NB4 (cell line): Measurements from ENCODE around the gene HEXIM2.

Experiments used
- DNase-seq: peaks from one replicate; pipeline ENCODE4 v3.0.0; 2010; ENCODE audit warnings: low read depth
- H3K4me3 ChIP-seq: one replicate; pipeline ENCODE4 v1.5.1; 2011; ENCODE audit warnings: mild to moderate bottlenecking, low read depth, low read length, moderate library complexity
- MYC ChIP-seq: IDR thresholded peaks from 2 replicates; pipeline ENCODE4 v1.6.1; 2011; ENCODE audit warnings: low read depth, low read length
- POLR2A ChIP-seq: IDR thresholded peaks from 2 replicates; pipeline ENCODE4 v1.6.1; 2011; ENCODE audit warnings: mild to moderate bottlenecking; ENCODE audit not compliant: insufficient read length; ENCODE audit errors: extremely low read depth
- TF ChIP-seq, protein P1 (sequence below): IDR thresholded peaks from one replicate; pipeline ENCODE4 v1.5.1; 2012; ENCODE audit warnings: low read depth, low read length
- TF ChIP-seq, protein P2 (sequence below): IDR thresholded peaks from 2 replicates; pipeline ENCODE4 v1.6.1; 2011; ENCODE audit warnings: low read depth, low read length

Gene HEXIM2

DNA sequence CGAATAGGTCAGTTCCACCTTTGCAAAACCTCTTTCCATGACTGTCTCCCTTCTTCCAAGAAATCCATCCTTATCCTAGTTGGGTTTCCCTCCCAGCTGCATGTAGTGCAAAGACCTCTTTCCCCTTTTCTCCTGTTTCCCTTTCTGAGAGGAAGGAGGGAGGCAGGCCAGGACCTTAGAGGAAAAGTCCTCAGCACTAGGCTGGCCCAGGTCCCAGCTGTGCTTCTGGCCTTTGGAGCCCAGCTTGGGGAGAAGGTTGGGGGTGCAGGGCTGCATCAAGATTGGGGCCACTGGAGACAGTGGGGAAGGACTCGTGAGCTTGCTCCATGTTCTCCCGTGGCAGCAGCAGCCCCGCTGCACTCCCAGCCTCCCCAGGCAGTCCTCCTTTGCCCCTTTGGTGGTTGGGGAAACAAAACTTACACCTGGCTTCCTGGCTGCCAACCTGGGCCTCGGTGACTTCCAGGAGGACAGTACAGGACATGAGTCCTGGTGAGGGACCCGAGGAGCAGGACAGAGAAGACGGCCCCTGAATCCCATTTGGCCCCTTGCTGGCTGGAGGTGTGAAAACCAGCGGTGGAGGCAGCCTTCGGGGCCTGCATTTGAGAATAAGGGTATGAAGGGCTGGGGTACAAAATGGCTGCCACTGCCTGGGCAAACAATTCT, 481 bp downstream of the HEXIM2 start:
- H3K4me3 ChIP-seq = peak overlapping the region; percentile 51
- TF ChIP-seq, protein P1, sequence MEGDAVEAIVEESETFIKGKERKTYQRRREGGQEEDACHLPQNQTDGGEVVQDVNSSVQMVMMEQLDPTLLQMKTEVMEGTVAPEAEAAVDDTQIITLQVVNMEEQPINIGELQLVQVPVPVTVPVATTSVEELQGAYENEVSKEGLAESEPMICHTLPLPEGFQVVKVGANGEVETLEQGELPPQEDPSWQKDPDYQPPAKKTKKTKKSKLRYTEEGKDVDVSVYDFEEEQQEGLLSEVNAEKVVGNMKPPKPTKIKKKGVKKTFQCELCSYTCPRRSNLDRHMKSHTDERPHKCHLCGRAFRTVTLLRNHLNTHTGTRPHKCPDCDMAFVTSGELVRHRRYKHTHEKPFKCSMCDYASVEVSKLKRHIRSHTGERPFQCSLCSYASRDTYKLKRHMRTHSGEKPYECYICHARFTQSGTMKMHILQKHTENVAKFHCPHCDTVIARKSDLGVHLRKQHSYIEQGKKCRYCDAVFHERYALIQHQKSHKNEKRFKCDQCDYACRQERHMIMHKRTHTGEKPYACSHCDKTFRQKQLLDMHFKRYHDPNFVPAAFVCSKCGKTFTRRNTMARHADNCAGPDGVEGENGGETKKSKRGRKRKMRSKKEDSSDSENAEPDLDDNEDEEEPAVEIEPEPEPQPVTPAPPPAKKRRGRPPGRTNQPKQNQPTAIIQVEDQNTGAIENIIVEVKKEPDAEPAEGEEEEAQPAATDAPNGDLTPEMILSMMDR = no peak
- TF ChIP-seq, protein P2, sequence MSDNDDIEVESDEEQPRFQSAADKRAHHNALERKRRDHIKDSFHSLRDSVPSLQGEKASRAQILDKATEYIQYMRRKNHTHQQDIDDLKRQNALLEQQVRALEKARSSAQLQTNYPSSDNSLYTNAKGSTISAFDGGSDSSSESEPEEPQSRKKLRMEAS = no peak
- TF ChIP-seq POLR2A (no peak), MYC (no peak)
- no peak for DNase-seq

DNA sequence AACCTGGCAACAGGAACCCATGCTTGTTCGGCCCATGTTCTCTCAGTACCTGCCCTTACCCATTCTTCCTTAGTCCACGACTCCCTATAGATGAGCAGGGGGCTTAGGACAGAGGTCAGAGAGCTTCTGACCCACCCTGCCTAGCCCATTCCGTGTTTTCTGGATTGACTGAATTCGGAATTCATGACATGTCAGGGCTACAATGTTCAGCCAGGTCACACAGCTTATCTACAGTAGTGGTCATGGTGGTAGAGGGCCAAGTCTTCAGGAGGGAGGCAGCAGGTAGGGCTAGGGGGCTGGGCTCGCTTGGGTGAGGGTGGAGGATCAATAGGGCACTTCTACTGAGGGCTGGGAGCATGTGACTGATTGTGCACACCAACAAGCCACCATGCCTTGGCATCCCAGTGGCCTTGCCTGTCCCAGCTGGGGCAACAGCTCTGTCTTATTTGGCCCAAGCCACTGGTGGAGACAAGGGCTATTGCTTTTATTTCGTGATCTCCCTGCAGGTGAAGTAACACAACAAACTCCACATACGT, 3.1 kb downstream of the HEXIM2 start:
- no peak overlapping the region for H3K4me3 ChIP-seq
- DNase-seq = peak; percentile 22
- TF ChIP-seq, protein P2 = no peak
- TF ChIP-seq, protein P1 = no peak
- TF ChIP-seq MYC = no peak
- no peak for TF ChIP-seq POLR2A

DNA sequence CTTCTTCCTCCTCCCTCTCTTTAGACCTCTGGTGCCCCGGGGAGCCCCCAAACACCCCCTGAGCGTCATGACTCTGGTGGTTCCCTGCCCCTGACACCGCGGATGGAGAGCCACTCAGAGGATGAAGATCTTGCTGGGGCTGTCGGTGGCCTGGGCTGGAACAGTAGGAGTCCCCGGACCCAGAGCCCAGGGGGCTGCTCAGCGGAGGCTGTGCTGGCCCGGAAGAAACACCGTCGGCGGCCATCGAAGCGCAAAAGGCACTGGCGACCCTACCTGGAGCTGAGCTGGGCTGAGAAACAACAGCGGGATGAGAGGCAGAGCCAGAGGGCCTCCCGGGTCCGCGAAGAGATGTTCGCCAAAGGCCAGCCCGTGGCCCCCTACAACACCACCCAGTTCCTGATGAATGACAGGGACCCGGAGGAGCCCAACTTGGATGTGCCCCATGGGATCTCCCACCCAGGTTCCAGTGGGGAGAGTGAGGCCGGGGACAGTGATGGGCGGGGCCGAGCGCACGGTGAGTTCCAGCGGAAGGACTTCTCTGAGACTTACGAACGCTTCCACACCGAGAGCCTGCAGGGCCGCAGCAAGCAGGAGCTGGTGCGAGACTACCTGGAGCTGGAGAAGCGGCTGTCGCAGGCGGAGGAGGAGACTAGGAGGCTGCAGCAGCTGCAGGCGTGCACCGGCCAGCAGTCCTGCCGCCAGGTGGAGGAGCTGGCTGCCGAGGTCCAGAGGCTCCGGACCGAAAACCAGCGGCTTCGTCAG, 7.5 kb downstream of the HEXIM2 start:
- H3K4me3 ChIP-seq = no peak overlapping the region
- no peak for TF ChIP-seq MYC
- no peak for TF ChIP-seq POLR2A
- TF ChIP-seq, protein P1 = no peak
- TF ChIP-seq, protein P2 = no peak
- DNase-seq = no peak

DNA sequence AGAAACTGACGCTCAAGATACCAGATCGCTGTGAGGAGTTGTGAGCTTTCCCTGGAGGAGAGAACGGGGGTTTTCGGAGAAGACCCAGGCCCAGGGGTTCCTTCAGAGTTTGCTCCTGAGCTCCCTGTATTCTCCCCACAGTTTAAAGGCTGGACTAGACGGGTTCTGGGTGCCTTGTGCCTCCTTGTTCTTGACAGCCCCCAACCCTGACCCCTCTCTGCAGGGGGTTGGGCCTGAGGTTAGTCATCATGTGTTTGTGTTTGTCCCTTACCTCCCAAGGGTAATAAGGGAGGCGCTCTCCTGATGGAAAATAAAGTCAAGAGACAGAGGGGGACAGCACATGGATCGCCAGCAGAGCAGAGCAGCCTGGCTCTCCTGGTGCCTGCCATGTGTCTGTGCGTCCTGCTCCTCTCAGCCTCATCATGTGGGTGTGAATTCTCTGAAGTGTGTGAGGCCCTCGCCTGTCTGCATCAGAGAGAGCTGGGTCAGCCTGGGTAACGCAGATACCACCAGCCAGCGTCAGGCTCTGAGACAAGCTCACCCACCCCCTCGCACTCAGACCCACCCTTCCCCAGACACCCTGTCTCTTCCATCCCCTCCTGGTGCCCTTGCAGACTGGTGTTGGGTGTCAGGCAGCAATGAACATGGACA, 8.7 kb downstream of the HEXIM2 start:
- peak; percentile 26 for DNase-seq
- no peak overlapping the region for H3K4me3 ChIP-seq
- TF ChIP-seq, protein P2 = no peak; the same call in 1 of the 2 replicates

DNA sequence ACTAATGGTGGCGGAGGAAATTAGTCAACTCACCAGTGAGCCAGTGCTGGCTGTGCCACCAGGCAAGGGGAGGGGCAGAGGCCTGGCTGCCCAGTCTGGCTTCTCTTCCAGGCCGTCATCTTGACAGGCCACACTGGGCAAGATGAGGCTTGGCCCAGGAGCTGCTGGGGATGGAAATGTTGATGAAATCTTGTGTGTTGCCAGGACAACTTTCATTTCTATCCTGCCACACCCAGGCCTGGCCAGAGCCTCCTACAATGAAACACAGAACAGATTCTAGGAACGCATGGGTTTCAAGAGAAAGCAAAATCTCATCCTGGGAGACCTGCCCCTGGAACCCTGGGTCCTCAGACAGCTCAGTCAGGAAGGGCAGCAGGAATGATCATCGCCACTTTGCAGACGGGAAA, 9.3 kb downstream of the HEXIM2 start:
- TF ChIP-seq POLR2A = no peak
- TF ChIP-seq, protein P1 = no peak
- no peak overlapping the region for H3K4me3 ChIP-seq
- peak; percentile 36 for DNase-seq
